ENCODE data around the gene IL34.

The IL34 gene

DNA sequence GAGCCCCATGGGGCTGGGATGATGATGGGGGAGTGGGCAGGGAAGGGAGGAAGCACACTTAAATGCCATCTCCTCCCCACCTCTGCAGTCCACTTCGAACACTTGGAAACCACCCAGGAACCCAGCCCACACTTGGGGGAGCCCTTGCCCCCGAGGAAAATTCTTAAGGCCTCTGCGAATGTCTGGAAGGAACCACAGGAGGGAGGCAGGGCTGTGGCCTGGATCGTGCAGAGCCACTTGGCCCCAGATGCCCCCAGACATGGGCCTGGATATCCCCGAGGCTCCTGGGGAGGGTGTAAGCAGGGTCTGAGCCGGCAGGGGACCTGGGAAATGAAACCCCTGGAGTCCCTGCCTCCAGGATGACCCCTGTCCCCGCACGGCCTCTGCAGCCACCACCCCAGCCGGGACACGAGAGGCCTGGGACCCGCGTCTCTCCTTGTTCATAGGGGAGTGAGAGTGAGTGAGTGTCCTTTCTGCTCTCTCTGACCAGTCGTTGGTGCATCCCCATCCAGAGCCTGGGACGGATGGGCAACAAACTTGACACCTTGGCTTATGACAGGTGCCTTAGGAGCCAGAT lies 51.3 kb downstream of the IL34 start:
- TF ChIP-seq, protein P1, sequence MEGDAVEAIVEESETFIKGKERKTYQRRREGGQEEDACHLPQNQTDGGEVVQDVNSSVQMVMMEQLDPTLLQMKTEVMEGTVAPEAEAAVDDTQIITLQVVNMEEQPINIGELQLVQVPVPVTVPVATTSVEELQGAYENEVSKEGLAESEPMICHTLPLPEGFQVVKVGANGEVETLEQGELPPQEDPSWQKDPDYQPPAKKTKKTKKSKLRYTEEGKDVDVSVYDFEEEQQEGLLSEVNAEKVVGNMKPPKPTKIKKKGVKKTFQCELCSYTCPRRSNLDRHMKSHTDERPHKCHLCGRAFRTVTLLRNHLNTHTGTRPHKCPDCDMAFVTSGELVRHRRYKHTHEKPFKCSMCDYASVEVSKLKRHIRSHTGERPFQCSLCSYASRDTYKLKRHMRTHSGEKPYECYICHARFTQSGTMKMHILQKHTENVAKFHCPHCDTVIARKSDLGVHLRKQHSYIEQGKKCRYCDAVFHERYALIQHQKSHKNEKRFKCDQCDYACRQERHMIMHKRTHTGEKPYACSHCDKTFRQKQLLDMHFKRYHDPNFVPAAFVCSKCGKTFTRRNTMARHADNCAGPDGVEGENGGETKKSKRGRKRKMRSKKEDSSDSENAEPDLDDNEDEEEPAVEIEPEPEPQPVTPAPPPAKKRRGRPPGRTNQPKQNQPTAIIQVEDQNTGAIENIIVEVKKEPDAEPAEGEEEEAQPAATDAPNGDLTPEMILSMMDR (IDR thresholded peaks at IDR 0.05; ENCODE audit: borderline replicate concordance, insufficient read depth, low read depth, low read length): no peak
- no peak overlapping the region for H3K4me3 ChIP-seq (ENCODE audit: low read depth, low read length)

GRCh38 chr16:70698901-70699300 lies 52.5 kb downstream of the IL34 start:
- TF ChIP-seq, protein P1 (IDR thresholded peaks at IDR 0.05; ENCODE audit: borderline replicate concordance, insufficient read depth, low read depth, low read length): no peak
- no peak overlapping the region for H3K4me3 ChIP-seq (ENCODE audit: low read depth, low read length)

GRCh38 chr16:70699696-70700095 lies 53.3 kb downstream of the IL34 start:
- TF ChIP-seq, protein P1 (IDR thresholded peaks at IDR 0.05; ENCODE audit: borderline replicate concordance, insufficient read depth, low read depth, low read length): no peak

GRCh38 chr16:70700101-70701020 lies 54.0 kb downstream of the IL34 start:
- TF ChIP-seq, protein P1 (IDR thresholded peaks at IDR 0.05; ENCODE audit: borderline replicate concordance, insufficient read depth, low read depth, low read length): no peak
- H3K4me3 ChIP-seq (ENCODE audit: low read depth, low read length): no peak overlapping the region

More at GRCh38 chr16:70699696-70700095, 53.3 kb downstream of the IL34 start:
- H3K4me3 ChIP-seq (ENCODE audit: low read depth, low read length): no peak overlapping the region

DNA sequence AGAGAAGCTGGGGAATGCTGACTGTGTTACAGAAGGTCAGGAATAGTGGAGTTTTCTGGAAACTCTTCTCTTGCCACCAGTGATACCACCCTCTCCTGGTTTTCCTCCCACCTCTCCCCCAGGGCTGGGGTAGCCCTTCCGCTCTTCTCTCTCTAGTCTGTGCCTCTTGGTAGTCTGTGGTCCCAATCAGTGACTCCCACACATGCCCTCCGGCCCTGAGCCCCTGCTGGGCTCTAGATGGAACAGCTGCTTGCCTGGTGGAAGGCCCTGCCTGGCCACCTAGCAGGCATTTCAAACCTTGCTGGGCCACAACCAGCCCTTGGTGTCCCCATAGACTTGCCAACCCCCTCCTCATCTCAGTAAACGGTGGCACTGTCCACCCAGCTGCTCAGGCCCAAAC lies 54.7 kb downstream of the IL34 start:
- H3K4me3 ChIP-seq (ENCODE audit: low read depth, low read length): no peak overlapping the region
- TF ChIP-seq, protein P1 (IDR thresholded peaks at IDR 0.05; ENCODE audit: borderline replicate concordance, insufficient read depth, low read depth, low read length): no peak

DNA sequence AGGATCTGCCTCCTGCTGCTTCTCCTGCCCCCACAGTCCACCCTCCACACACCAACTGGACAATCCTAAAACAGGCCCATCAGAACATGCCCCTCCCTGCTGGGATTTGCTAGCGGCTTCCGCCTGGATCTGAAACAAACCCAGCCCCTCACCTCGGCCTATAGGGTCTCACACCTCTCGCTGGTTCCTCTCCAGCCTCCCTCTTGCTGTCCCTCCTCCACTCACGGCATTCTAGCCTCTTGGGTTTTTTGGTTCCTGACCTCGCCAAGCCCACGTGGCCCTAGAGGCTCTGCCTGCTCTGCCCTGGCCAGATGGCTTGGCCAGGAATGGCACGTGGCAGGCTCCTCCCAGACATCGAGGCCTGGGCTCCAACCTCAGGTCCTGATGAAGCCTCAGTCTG lies 55.2 kb downstream of the IL34 start:
- no peak overlapping the region for H3K4me3 ChIP-seq (ENCODE audit: low read depth, low read length)
- TF ChIP-seq, protein P1 (IDR thresholded peaks at IDR 0.05; ENCODE audit: borderline replicate concordance, insufficient read depth, low read depth, low read length): no peak

All from GM12875 (cell line).